Suprapubic skin (tissue), 3 donors: ENCODE measurements around the gene ANHX.

Experiments
- CTCF ChIP-seq, 2 donors: fragments of 200-600 bp in 1 of 2; fragments of 450-650 bp in 1 of 2; sonication (generic) in 1 of 2; IDR thresholded peaks; one replicate each; pipeline ENCODE4 v1.5.1; 2016 to 2019; ENCODE audit warnings: antibody characterized with exemption in 2 of 2, mild to moderate bottlenecking in 1 of 2, moderate library complexity in 1 of 2
- EP300 ChIP-seq: sonication (generic); formaldehyde crosslinking; IDR thresholded peaks from one replicate; pipeline ENCODE4 v1.6.1; 2017; ENCODE audit warnings: antibody characterized with exemption
- POLR2A ChIP-seq, 2 donors: fragments of 450-650 bp; IDR thresholded peaks; one replicate each; pipeline ENCODE4 v1.6.1; 2017; ENCODE audit warnings: antibody characterized with exemption in 2 of 2, mild to moderate bottlenecking in 2 of 2, moderate library complexity in 2 of 2

- TF ChIP-seq EP300, result no peak
- no peak for TF ChIP-seq POLR2A (IDR thresholded peaks at IDR 0.05)
- TF ChIP-seq CTCF (IDR thresholded peaks at IDR 0.05), result no peak
Observed at GRCh38 chr12:133202493-133203343, 33.0 kb downstream of the ANHX start.
